NCI-H510A treated with DMSO at 0.1 percent for 48 hours (cell line): ENCODE data around the gene CXCL11.
A peak's percentile ranks its signal among the peaks of the same experiment; 100 is the strongest.
"Not testable (repeated sequence)": the region's sequence is repeated elsewhere in the genome, so short reads cannot be mapped to it uniquely, and the experiment has no call there.

Experiments used
- DNase-seq: peaks from one replicate; lab custom pipeline; 2025; lab: John Stamatoyannopoulos, UW

Gene CXCL11

DNA sequence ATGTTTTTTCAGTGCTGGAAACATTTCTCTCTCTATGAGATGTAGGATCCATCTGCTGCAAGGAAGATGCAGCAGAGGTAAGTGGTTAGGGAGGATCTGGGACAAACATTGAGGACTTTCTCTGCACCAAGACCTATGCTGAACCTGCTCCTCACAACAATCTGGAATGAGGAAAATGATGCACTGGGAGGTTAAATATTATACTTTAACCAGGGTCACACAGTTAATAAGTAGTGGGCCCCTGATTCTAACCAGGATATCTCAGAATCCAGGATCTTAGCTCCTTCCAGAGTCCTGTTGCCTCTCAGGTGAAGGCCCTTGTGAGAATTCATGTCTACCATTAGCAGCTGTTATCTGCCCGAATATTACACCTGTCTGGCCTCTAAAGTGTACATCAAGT is 35.6 kb downstream of the CXCL11 start:
- DNase-seq: no peak

DNA sequence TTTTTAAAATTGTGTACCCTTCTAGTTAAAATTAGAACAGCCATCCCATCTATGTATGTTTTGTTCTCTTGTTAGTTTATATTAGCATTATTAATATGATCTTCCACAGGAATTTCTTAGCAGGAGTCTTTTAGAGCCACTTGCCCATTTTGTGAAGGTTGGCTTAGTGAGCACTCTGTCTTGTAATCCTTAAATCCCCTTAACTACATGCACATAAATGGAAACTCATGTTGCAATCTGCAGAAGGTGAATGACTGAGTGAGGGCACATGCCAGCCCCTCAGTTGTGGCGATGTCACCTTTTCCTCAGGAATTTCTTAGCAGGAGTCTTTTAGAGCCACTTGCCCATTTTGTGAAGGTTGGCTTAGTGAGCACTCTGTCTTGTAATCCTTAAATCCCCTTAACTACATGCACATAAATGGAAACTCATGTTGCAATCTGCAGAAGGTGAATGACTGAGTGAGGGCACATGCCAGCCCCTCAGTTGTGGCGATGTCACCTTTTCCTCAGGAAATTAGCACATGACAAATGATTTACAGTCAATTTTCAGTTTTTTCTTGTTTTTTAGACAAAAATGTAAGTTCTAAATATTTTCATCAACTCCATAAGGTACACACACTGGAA is 37.2 kb downstream of the CXCL11 start:
- DNase-seq: not testable (repeated sequence)

DNA sequence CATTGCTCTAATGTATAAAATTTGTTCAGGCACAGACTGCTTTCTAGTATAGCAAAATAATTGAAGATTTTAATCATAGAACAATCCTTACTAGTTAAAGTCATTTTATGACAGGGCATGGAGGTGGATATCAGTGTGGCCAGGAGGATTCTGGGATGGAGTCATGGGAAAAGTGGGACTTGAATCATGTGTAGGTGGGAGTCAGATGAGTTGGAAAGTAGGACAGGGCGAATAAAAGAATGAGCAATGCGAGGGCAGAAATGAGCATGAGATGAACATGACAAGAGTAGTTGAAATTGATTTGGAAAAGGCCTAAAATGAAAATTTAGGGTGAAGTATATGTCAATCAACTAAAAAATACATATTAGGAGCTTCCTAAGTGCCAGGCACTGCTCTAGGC is 37.9 kb downstream of the CXCL11 start:
- no peak for DNase-seq

DNA sequence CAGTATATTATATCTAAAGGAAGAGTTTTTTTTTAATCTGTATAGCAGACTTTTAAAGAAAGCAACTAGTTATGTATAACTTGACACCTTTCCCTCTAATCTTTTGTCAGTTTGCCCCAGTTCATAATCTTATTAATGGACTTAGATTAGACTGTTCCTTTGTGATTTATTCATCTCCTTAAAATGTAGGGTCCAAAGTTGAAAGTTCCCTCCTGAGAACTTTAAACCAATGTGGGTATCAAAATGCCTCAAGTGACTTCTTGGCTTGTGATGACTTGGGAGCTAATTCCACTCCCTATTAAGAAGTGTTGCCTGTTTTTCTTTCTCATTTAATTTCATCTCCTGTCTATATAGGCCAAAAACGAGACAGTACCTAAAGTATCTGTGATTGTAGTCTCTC is 38.8 kb downstream of the CXCL11 start:
- DNase-seq: no peak

DNA sequence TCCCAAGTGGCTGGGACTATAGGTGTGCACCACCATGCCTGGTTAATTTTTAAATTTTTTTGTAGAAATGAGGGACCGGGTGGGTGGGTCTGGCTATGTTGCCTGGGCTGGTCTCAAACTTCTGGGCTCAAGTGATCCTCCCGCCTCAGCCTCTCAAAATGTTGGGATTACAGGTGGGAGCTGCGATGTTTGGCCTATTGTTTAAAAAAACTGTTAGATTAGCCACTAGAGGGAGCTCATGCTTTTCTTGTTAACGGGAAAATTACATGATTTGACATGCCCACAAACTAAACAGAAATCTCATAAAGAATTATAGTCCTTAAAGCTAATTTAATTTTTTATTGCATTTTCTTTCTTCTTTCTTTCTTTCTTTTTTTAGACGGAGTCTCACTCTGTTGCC is 40.1 kb downstream of the CXCL11 start:
- DNase-seq: peak; percentile 85

DNA sequence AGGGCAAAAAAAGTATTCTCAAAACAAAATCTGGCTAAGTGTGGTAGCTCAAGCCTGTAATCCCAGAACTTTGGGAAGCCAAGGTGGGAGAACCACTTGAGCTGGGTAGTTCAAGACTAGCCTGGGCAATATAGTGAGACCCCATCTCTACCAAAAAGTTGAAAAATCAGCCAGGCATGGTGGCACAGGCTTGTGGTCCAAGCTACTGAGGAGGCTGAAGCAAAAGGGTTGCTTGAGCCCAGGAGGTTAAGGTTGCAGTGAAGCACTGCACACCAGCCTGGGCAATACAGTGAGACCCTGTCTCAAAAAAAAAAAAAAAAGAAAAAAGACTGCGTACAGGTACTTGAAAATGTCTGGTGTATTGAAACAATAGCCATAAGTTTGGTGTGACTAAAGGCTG is 43.4 kb downstream of the CXCL11 start:
- no peak for DNase-seq

DNA sequence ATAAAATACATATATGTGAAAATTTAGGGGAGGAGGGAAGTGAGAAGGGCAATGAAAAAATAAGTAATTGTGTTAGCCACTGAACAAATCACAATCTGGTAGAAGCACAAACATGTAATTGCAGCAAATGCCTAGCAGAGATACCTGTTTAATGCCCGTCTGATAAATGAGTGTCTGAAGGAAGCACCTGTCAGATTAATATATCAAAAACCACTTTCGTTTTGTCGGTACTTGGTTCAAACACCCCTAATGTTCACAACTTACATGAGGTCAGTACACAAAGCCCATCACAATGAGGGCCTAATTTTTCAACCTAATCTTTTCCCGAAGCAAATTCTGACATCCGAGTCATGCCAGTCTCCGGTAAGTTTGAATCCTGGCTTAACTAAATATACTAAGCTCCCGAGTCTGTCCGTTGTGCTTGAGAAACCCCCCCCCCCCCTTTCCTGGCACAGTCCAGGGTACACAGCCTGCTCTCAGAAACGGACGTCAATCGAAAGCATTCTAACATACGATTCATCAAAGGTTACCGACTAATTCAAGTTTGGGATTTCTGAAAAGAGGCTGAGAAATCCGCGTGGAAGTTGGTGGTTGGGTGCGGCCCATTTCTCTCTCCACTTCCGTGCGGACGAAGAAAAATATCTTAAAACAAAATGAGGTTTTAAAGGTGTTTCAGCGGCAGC is 45.9 kb downstream of the CXCL11 start:
- DNase-seq: no peak

DNA sequence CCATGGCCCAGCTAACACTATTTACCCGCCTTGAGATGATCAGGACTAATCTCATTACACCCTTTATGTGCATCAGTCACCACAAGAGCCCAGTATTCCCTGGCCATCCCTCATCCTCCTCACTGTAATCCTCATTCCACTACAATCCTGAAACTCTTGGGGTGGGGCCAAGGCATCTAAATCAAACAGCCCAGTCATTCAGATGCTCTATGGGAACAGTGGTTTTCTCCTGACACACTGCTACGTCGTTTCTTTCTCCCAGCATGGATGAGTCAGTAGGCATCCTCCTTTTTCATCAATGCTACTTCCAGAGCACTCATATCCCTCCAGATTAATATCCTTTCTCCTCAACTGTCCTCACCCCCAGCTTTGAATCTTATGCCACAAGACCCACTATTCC is 50.8 kb downstream of the CXCL11 start:
- no peak for DNase-seq
